CD1c-positive myeloid dendritic cell (primary cell): ENCODE data around the gene HNRNPLL.
"Not testable (repeated sequence)": the region's sequence is repeated elsewhere in the genome, so short reads cannot be mapped to it uniquely, and the experiment has no call there.

Experiments used
- DNase-seq: peaks from one replicate; pipeline ENCODE4 v3.0.0-alpha.2; 2016; ENCODE audit errors: extremely low spot score

The HNRNPLL gene

GRCh38 chr2:38553554-38553953 lies 49.2 kb downstream of the HNRNPLL start:
- DNase-seq, result no peak

GRCh38 chr2:38552259-38552658 lies 50.5 kb downstream of the HNRNPLL start:
- no peak for DNase-seq

DNA sequence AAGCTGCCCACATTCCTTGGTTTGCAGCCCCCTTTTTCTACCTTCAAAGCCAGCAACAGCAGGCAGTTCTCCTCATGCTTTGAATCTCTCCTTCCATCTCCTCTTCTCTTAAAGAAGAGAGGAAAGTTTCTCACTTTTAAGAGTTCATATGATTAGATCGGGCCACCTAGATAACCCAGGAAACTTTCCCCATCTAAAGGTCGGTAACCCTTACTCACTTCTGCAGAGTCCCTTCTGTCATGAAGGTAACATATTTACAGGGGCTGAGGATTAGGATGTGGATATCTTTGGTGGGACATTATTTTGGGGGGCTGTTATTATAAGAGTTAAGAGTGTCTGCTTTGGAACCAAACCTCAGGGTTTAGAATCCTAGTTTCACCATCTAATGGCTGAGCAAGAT lies 51.0 kb downstream of the HNRNPLL start:
- DNase-seq, result no peak

GRCh38 chr2:38551171-38551570 lies 51.6 kb downstream of the HNRNPLL start:
- DNase-seq, result no peak

- no peak for DNase-seq
Observed at GRCh38 chr2:38549851-38550250, 52.9 kb downstream of the HNRNPLL start.

DNA sequence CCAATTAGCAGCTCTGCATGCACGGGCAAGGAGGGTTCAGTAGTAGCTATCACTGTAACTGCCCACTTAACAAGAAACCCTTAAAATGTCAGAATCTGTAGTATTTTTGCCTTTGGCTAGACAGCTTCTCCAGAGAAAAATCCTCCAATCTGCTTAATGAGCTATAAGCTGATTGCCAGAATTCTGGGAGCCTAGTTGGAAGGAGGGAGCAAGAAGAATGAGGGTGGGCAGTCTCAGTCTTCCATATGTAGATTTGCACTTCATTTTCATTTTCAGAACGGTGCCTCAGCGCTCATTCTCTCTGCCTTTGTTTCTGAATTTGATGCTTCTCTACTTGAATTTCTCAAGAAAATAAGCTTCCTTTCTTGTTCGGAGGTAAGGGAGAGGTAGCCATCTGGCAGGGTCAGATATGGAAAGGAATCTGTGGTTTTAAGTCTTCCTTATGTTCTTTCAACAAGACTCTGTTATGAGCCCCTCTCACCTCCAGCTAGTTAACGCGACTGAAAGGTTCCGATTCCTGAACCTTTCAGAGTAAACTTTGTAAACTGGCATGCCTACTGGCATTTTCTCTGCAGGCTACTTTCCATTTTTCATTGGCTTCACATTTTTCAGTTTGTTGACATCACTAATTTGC lies 53.5 kb downstream of the HNRNPLL start:
- no peak for DNase-seq

GRCh38 chr2:38547791-38548190 lies 54.9 kb downstream of the HNRNPLL start:
- no peak for DNase-seq

DNA sequence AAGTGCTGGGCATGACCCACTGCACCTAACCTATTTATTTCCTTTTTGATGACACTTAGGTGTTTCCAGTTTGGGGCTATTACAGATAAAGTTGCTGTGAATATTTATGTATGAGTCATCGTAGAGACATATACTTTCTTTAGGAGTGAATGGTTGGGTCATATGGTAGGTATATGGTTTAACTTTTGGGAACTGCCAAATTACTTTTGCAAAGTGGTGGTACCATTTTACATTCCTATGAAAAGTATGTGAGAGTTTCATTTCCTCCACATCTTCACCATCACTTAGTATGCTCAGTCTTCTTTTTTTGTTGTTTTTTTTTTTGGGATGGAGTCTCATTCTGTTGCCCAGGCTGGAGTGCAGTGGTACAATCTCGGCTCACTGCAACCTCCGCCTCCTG lies 56.1 kb downstream of the HNRNPLL start:
- no peak for DNase-seq

GRCh38 chr2:38546064-38546463 lies 56.7 kb downstream of the HNRNPLL start:
- DNase-seq, result no peak

GRCh38 chr2:38542248-38542631 lies 60.5 kb downstream of the HNRNPLL start:
- not testable (repeated sequence) for DNase-seq

GRCh38 chr2:38540580-38541286 lies 62.0 kb downstream of the HNRNPLL start:
- DNase-seq, result no peak

GRCh38 chr2:38539086-38539485 lies 63.6 kb downstream of the HNRNPLL start:
- no peak for DNase-seq

GRCh38 chr2:38537937-38538525 lies 64.7 kb downstream of the HNRNPLL start:
- no peak for DNase-seq

GRCh38 chr2:38537296-38537695 lies 65.4 kb downstream of the HNRNPLL start:
- DNase-seq, result not testable (repeated sequence)

- peak; percentile 82 for DNase-seq
Observed at GRCh38 chr2:38535744-38536506, 66.8 kb downstream of the HNRNPLL start.

- DNase-seq, result no peak
Observed at GRCh38 chr2:38535404-38535743, 67.4 kb downstream of the HNRNPLL start.

GRCh38 chr2:38534746-38535403 lies 67.9 kb downstream of the HNRNPLL start:
- no peak for DNase-seq

DNA sequence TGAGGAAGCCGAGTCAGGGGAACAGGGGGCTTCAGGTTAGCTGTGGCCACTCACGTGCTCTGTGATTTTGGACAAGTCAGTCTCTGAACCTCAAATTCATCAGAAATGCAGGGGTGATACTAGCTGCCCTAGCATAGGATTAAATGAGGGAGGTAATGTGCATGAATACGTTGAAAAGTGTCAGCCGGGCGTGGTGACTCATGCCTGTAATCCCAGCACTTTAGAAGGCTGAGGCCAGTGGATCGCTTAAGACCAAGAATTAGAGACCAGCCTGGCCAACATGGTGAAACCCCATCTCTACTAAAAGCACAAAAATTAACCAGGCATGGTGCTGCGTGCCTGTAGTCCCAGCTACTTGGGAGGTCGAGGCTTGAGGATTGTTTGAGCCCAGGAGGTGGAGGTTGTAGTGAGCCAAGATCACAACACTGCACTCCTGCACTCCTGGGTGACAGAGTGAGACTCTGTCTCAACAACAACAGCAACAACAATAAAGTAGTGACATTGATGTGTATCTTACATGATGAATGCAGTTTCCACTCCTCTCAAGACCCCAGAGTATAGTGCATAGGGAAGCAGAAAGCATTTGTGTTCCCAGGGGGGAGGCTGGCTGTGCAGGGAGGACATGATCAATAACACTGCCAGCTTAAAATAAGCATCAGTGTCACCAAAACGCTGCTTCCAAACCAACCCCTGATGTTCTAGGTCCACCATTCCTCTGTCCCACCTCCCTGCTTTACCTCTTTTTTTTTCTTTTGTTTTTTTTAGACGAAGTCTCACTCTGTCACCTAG lies 68.8 kb downstream of the HNRNPLL start:
- DNase-seq, result no peak

GRCh38 chr2:38533180-38533579 lies 69.5 kb downstream of the HNRNPLL start:
- peak; percentile 89 for DNase-seq

DNA sequence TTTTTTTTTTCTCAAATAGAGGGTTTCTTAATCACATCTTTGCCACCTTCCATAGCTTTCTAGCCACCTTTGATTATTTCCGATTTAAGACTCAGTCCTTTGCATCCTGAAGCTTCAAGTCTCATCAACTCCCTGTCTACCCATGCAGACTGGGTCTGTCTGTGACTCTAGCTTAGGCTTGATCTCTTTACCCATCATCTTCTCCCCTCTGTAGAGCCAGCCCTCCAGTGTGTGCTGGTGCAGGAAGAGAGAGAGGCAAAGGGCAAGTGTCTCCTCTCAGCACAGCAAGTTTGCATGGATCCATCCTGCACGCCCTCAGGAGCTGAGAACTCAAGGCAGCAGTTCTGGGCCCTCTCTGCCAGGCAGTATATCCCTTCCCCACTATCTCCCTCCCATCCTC lies 70.4 kb downstream of the HNRNPLL start:
- DNase-seq, result no peak

DNA sequence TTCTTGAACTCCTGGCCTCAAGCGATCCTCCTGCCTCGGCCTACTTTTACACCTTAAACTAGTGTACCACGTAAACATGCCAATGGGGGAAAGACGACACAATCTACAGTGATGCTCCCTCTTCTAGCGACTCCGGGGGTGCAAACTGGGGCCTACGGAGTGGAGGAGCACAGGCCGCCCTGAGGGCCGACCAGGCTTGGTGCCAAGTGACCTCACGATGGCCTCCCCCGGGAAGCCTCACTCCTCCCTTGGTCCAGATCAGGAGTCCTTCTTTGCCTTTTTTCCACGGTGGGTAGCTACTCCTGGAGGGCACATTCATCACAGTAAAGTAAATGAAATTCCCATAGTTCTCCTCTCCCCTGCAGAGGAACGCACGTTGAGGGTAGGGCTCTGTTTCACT lies 73.5 kb downstream of the HNRNPLL start:
- no peak for DNase-seq
